Measurements from ENCODE around the gene PBX4.

Gene PBX4

GRCh38 chr19:19647037-19647835, 28.7 kb upstream of the PBX4 start:
- FAIRE-seq (no peak), DNase-seq (ENCODE audit: insufficient read length) (no peak)
- TF ChIP-seq TAF1 (IDR thresholded peaks at IDR 0.05; ENCODE audit: borderline replicate concordance, low read depth, low read length) (no peak), POLR2A (IDR thresholded peaks at IDR 0.05; ENCODE audit: low read depth, low read length) (no peak), POLR2AphosphoS5 (IDR thresholded peaks at IDR 0.05; ENCODE audit: low read depth, low read length) (no peak)

- no peak for TF ChIP-seq TAF1 (IDR thresholded peaks at IDR 0.05; ENCODE audit: borderline replicate concordance, low read depth, low read length)
- TF ChIP-seq POLR2A (IDR thresholded peaks at IDR 0.05; ENCODE audit: low read depth, low read length), result no peak
- TF ChIP-seq POLR2AphosphoS5 (IDR thresholded peaks at IDR 0.05; ENCODE audit: low read depth, low read length), result no peak
- FAIRE-seq, result no peak
- DNase-seq (ENCODE audit: insufficient read length), result no peak
Measured at GRCh38 chr19:19645233-19645870, 26.9 kb upstream of the PBX4 start.

- DNase-seq (ENCODE audit: insufficient read length) (no peak), FAIRE-seq (no peak)
- TF ChIP-seq POLR2AphosphoS5 (IDR thresholded peaks at IDR 0.05; ENCODE audit: low read depth, low read length) (no peak), POLR2A (IDR thresholded peaks at IDR 0.05; ENCODE audit: low read depth, low read length) (no peak), TAF1 (IDR thresholded peaks at IDR 0.05; ENCODE audit: borderline replicate concordance, low read depth, low read length) (no peak)
Measured at GRCh38 chr19:19644054-19644388, 25.5 kb upstream of the PBX4 start.

- peak; percentile 96 for FAIRE-seq
- DNase-seq (ENCODE audit: insufficient read length), result peak; percentile 96
- TF ChIP-seq POLR2AphosphoS5 (IDR thresholded peaks at IDR 0.05; ENCODE audit: low read depth, low read length) (peak; percentile 47), POLR2A (IDR thresholded peaks at IDR 0.05; ENCODE audit: low read depth, low read length) (peak; percentile 56; the same call in 1 of the 2 replicates), TAF1 (IDR thresholded peaks at IDR 0.05; ENCODE audit: borderline replicate concordance, low read depth, low read length) (peak; percentile 18; the same call in 1 of the 2 replicates)
Measured at GRCh38 chr19:19643158-19644053, 24.9 kb upstream of the PBX4 start, which contains the start of gene GMIP. TSS of gene GMIP (minus strand) at chr19:19643657. CDS start at chr19:19643529, 128 bp downstream.

GRCh38 chr19:19642506-19643157, 24.1 kb upstream of the PBX4 start:
- peak; percentile 63; the same call in 1 of the 2 replicates for TF ChIP-seq POLR2A (IDR thresholded peaks at IDR 0.05; ENCODE audit: low read depth, low read length)
- TF ChIP-seq TAF1 (IDR thresholded peaks at IDR 0.05; ENCODE audit: borderline replicate concordance, low read depth, low read length), result peak; percentile 16; the same call in 1 of the 2 replicates
- TF ChIP-seq POLR2AphosphoS5 (IDR thresholded peaks at IDR 0.05; ENCODE audit: low read depth, low read length), result peak; percentile 36
- DNase-seq (ENCODE audit: insufficient read length) (peak; percentile 71), FAIRE-seq (peak; percentile 93)

- no peak for DNase-seq (ENCODE audit: insufficient read length)
- no peak for FAIRE-seq
- TF ChIP-seq POLR2A (IDR thresholded peaks at IDR 0.05; ENCODE audit: low read depth, low read length) (no peak), TAF1 (IDR thresholded peaks at IDR 0.05; ENCODE audit: borderline replicate concordance, low read depth, low read length) (no peak), POLR2AphosphoS5 (IDR thresholded peaks at IDR 0.05; ENCODE audit: low read depth, low read length) (no peak)
Measured at GRCh38 chr19:19637523-19638251, 19.2 kb upstream of the PBX4 start.

- no peak for TF ChIP-seq POLR2AphosphoS5 (IDR thresholded peaks at IDR 0.05; ENCODE audit: low read depth, low read length)
- no peak for TF ChIP-seq POLR2A (IDR thresholded peaks at IDR 0.05; ENCODE audit: low read depth, low read length)
- TF ChIP-seq TAF1 (IDR thresholded peaks at IDR 0.05; ENCODE audit: borderline replicate concordance, low read depth, low read length), result no peak
- DNase-seq (ENCODE audit: insufficient read length), result no peak
- FAIRE-seq, result no peak
Measured at GRCh38 chr19:19637186-19637522, 18.7 kb upstream of the PBX4 start.

- FAIRE-seq, result no peak
- TF ChIP-seq POLR2A (IDR thresholded peaks at IDR 0.05; ENCODE audit: low read depth, low read length) (no peak), POLR2AphosphoS5 (IDR thresholded peaks at IDR 0.05; ENCODE audit: low read depth, low read length) (no peak), TAF1 (IDR thresholded peaks at IDR 0.05; ENCODE audit: borderline replicate concordance, low read depth, low read length) (no peak)
- no peak for DNase-seq (ENCODE audit: insufficient read length)
Measured at GRCh38 chr19:19636573-19637185, 18.2 kb upstream of the PBX4 start.

- FAIRE-seq (no peak), DNase-seq (ENCODE audit: insufficient read length) (no peak)
- TF ChIP-seq POLR2A (IDR thresholded peaks at IDR 0.05; ENCODE audit: low read depth, low read length) (no peak), TAF1 (IDR thresholded peaks at IDR 0.05; ENCODE audit: borderline replicate concordance, low read depth, low read length) (no peak)
Measured at GRCh38 chr19:19635313-19635702, 16.8 kb upstream of the PBX4 start.
